Stomach smooth muscle (tissue), 2 donors: Measurements from ENCODE around the gene COQ8A.

ENCODE experiments used
- H3K27ac ChIP-seq: one replicate; pipeline ENCODE4 v1.7.0; 2013; ENCODE audit warnings: mild to moderate bottlenecking, low read length, inconsistent platforms
- H3K27me3 ChIP-seq, 2 donors: one replicate each; pipeline ENCODE4 v1.7.0; 2013; ENCODE audit warnings: low read length in 2 of 2; ENCODE audit not compliant: insufficient read depth in 2 of 2, control insufficient read depth in 1 of 2
- H3K36me3 ChIP-seq, 2 donors: one replicate each; pipeline ENCODE4 v1.7.0; 2013; ENCODE audit warnings: low read length in 2 of 2; ENCODE audit not compliant: control insufficient read depth in 2 of 2, insufficient read depth in 2 of 2
- H3K4me1 ChIP-seq: one replicate; pipeline ENCODE4 v1.7.0; 2013; ENCODE audit warnings: low read length; ENCODE audit not compliant: control insufficient read depth, insufficient read depth
- H3K4me3 ChIP-seq, 2 donors: one replicate each; pipeline ENCODE4 v1.7.0; 2013; ENCODE audit warnings: low read length in 2 of 2
- H3K9ac ChIP-seq, 2 donors: one replicate each; pipeline ENCODE4 v1.7.0; 2013; ENCODE audit warnings: low read length in 2 of 2, mild to moderate bottlenecking in 1 of 2
- H3K9me3 ChIP-seq, 2 donors: one replicate each; pipeline ENCODE4 v1.7.0; 2013; ENCODE audit warnings: low read length in 2 of 2; ENCODE audit not compliant: control insufficient read depth in 2 of 2
- donor health status: healthy.
- donor health status: Pancreatic carcinoma.

Gene COQ8A

DNA sequence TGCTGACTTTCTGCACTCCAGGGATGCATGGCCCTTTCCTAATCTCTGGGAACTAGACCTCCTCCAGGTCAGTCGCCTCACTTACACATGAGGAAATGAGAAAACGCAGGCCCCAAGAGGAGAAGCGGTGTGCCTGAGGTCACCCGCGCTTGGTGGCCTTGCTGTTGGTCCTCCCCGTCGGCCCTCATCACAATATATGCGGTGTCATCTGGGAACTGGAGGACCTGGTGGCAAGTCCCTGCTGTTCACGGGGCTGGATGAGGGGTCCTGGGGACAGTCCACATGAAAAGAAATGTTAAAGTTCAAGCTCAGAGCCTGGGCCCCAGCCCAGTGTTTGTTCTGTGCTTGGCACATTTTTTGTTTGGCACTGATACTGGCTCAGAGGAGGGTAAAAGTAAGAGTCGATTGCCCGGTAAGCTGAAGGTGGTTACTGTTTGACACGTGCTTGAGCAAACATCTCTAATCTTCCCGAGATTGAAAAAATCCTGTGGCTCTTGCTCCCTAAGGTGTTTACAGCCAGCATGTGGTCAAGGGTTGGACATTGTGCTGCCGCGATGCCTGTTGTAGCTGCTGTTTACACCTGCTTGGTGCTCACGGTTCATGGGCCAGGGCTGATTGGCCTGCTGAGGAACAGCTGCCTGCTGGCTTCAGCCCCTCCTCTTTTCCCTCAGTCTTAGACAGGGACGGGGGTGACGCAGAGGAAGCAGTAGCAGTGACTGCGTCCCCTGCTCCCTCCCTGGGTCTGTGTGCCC, 5.2 kb downstream of the COQ8A start:
- Histone ChIP-seq H3K27ac (no peak overlapping the region), H3K9ac (no peak overlapping the region), H3K4me3 (peak overlapping the region in 1 of 2 donors; percentile 22), H3K36me3 (no peaks in the 10 kb centered on the region), H3K27me3 (no peaks in the 10 kb centered on the region), H3K9me3 (no peaks in the 10 kb centered on the region), H3K4me1 (peaks cover 56% of the 10 kb centered on the region)

GRCh38 chr1:226945858-226946245, 5.8 kb downstream of the COQ8A start:
- H3K4me1 ChIP-seq, result peaks cover 52% of the 10 kb centered on the region
- H3K4me3 ChIP-seq, result peak overlapping the region in 1 of 2 donors; percentile 22
- no peaks in the 10 kb centered on the region for H3K36me3 ChIP-seq
- H3K27ac ChIP-seq, result no peak overlapping the region
- H3K9me3 ChIP-seq, result no peaks in the 10 kb centered on the region
- no peaks in the 10 kb centered on the region for H3K27me3 ChIP-seq
- H3K9ac ChIP-seq, result no peak overlapping the region

- Histone ChIP-seq H3K4me3 (no peak overlapping the region), H3K27ac (no peak overlapping the region), H3K9me3 (no peaks in the 10 kb centered on the region), H3K27me3 (no peaks in the 10 kb centered on the region), H3K36me3 (no peaks in the 10 kb centered on the region), H3K9ac (no peak overlapping the region), H3K4me1 (peaks cover 48% of the 10 kb centered on the region)
Observed at GRCh38 chr1:226946285-226946684, 6.2 kb downstream of the COQ8A start.

GRCh38 chr1:226946841-226947240, 6.7 kb downstream of the COQ8A start:
- Histone ChIP-seq H3K27me3 (no peaks in the 10 kb centered on the region), H3K9ac (no peak overlapping the region), H3K27ac (no peak overlapping the region), H3K4me1 (peaks cover 46% of the 10 kb centered on the region), H3K9me3 (no peaks in the 10 kb centered on the region), H3K4me3 (no peak overlapping the region), H3K36me3 (no peaks in the 10 kb centered on the region)

- Histone ChIP-seq H3K4me1 (peaks cover 38% of the 10 kb centered on the region), H3K36me3 (no peaks in the 10 kb centered on the region), H3K27ac (no peak overlapping the region), H3K9me3 (no peaks in the 10 kb centered on the region), H3K9ac (no peak overlapping the region), H3K27me3 (no peaks in the 10 kb centered on the region), H3K4me3 (no peak overlapping the region)
Observed at GRCh38 chr1:226948051-226948450, 8.0 kb downstream of the COQ8A start.

- H3K27me3 ChIP-seq, result no peaks in the 10 kb centered on the region
- no peak overlapping the region for H3K4me3 ChIP-seq
- no peaks in the 10 kb centered on the region for H3K36me3 ChIP-seq
- no peak overlapping the region for H3K9ac ChIP-seq
- H3K4me1 ChIP-seq, result peaks cover 38% of the 10 kb centered on the region
- no peak overlapping the region for H3K27ac ChIP-seq
- no peaks in the 10 kb centered on the region for H3K9me3 ChIP-seq
Observed at GRCh38 chr1:226948480-226948879, 8.4 kb downstream of the COQ8A start.

GRCh38 chr1:226948996-226949395, 8.9 kb downstream of the COQ8A start:
- Histone ChIP-seq H3K9me3 (no peaks in the 10 kb centered on the region), H3K4me1 (peaks cover 34% of the 10 kb centered on the region), H3K9ac (no peak overlapping the region), H3K27me3 (no peaks in the 10 kb centered on the region), H3K36me3 (no peaks in the 10 kb centered on the region), H3K4me3 (no peak overlapping the region), H3K27ac (no peak overlapping the region)

DNA sequence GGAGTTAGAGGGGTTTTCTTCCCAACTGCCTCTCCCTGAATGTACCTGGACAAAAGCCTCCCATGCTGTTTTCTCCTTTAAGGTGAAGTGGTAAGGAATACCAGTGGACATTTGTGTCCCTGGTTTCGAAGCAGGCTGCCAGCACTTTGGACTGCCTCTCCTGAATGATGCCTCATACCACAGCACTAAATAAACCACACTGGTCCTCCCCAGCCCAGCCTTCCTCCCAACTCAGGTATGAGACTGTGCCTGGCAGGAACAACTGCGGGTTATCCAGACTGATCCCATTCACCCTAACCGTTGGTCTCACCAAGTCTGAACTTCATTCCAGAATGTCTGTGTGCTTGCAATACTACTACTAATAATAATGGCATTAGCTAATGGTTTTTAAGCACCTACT, 9.3 kb downstream of the COQ8A start:
- H3K9ac ChIP-seq, result no peak overlapping the region
- H3K9me3 ChIP-seq, result no peaks in the 10 kb centered on the region
- H3K27me3 ChIP-seq, result no peaks in the 10 kb centered on the region
- H3K4me1 ChIP-seq, result peaks cover 30% of the 10 kb centered on the region
- no peak overlapping the region for H3K27ac ChIP-seq
- no peaks in the 10 kb centered on the region for H3K36me3 ChIP-seq
- H3K4me3 ChIP-seq, result no peak overlapping the region

GRCh38 chr1:226950316-226950715, 10.2 kb downstream of the COQ8A start:
- Histone ChIP-seq H3K4me3 (no peak overlapping the region), H3K27me3 (no peaks in the 10 kb centered on the region), H3K4me1 (peaks cover 24% of the 10 kb centered on the region), H3K9me3 (no peaks in the 10 kb centered on the region), H3K27ac (no peak overlapping the region), H3K9ac (no peak overlapping the region), H3K36me3 (no peaks in the 10 kb centered on the region)

GRCh38 chr1:226950871-226951270, 10.8 kb downstream of the COQ8A start:
- H3K36me3 ChIP-seq, result no peaks in the 10 kb centered on the region
- H3K4me3 ChIP-seq, result no peak overlapping the region
- H3K9ac ChIP-seq, result no peak overlapping the region
- H3K27me3 ChIP-seq, result no peaks in the 10 kb centered on the region
- H3K9me3 ChIP-seq, result no peaks in the 10 kb centered on the region
- H3K27ac ChIP-seq, result no peak overlapping the region
- peaks cover 18% of the 10 kb centered on the region for H3K4me1 ChIP-seq

DNA sequence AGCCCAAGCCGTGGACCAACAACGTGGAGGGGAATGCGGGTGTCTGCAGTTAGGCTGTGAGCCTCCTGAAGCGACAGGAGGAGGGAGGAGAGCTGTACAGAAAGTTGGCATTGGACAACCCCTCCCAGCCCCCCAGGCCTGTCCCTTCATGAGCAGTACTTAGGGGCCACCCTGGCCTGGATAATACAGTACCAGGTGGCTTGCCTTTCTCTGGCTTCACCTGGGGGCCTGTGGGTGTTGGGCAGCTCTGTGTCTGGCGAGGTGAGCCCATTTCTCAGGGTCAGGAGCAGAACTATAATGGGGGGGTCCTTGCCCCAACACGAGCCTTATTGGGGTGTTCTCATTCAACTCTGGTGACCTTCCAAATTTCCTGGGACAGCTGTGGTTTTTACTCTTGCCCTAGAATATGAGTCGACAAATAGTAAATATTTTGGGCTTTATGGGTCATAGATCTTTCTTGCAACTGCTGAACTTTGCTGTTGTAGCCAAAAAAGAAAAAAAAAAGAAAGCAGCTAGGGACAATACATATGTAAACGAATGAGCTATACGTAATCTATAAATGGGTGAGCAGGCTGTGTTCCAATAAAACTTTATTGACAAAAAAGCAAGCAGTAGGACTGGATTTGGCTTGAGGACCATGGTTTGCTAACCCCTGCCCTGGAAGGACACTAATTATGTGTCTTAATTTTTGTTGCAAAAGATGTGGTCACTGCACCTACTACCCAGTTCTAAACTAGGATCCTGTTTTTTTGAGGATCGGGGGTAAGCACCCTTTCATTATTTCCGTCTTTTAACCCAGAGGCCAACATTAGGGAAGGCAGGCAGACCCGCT, 11.4 kb downstream of the COQ8A start:
- no peak overlapping the region for H3K4me3 ChIP-seq
- H3K4me1 ChIP-seq, result peaks cover 12% of the 10 kb centered on the region
- no peaks in the 10 kb centered on the region for H3K9me3 ChIP-seq
- H3K36me3 ChIP-seq, result no peaks in the 10 kb centered on the region
- no peaks in the 10 kb centered on the region for H3K27me3 ChIP-seq
- no peak overlapping the region for H3K27ac ChIP-seq
- no peak overlapping the region for H3K9ac ChIP-seq
